Measurements from ENCODE around the gene CCDC185. TPM values are rescaled to one million over a fixed set of nuclear protein-coding genes. Genes with fewer than 3 reads are reported as not detected.

The CCDC185 gene
- total and polyA plus RNA-seq, 2 donors (not counting 1 experiment from before 2014, with no cell fraction given), result not detected

GRCh38 chr1:223348439-223348838 is 44.8 kb upstream of the CCDC185 start:
- no peaks in the 10 kb centered on the region for H3K36me3 ChIP-seq (ENCODE audit: control insufficient read depth, insufficient read depth, low read length)
- DNase-seq (ENCODE audit: low read depth in 2 of 2), result no peak
- H2AFZ ChIP-seq (ENCODE audit: low read length), result no peak overlapping the region
- no peak overlapping the region for H3K9ac ChIP-seq (ENCODE audit: insufficient read depth, low read length)
- TF ChIP-seq EZH2 (IDR thresholded peaks at IDR 0.05; ENCODE audit: low read length, missing control alignments), result no peak
- TF ChIP-seq, protein P1, sequence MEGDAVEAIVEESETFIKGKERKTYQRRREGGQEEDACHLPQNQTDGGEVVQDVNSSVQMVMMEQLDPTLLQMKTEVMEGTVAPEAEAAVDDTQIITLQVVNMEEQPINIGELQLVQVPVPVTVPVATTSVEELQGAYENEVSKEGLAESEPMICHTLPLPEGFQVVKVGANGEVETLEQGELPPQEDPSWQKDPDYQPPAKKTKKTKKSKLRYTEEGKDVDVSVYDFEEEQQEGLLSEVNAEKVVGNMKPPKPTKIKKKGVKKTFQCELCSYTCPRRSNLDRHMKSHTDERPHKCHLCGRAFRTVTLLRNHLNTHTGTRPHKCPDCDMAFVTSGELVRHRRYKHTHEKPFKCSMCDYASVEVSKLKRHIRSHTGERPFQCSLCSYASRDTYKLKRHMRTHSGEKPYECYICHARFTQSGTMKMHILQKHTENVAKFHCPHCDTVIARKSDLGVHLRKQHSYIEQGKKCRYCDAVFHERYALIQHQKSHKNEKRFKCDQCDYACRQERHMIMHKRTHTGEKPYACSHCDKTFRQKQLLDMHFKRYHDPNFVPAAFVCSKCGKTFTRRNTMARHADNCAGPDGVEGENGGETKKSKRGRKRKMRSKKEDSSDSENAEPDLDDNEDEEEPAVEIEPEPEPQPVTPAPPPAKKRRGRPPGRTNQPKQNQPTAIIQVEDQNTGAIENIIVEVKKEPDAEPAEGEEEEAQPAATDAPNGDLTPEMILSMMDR (conservative IDR thresholded peaks at IDR 0.05 in 1 of 2, IDR thresholded peaks at IDR 0.05 in 1 of 2; ENCODE audit: low read depth in 1 of 2, low read length in 2 of 2), result no peak
- no peaks in the 10 kb centered on the region for H3K9me3 ChIP-seq (ENCODE audit: control insufficient read depth, insufficient read depth, low read depth, low read length)
- H3K4me2 ChIP-seq (ENCODE audit: extremely low read depth, insufficient read depth, low read length), result no peak overlapping the region
- no peaks in the 10 kb centered on the region for H4K20me1 ChIP-seq (ENCODE audit: control insufficient read depth, extremely low read depth, insufficient read depth, low read length)
- H3K27ac ChIP-seq (ENCODE audit: insufficient read depth, low read length), result no peak overlapping the region
- H3K27me3 ChIP-seq (ENCODE audit: control insufficient read depth, insufficient read depth, low read length), result peaks cover 8% of the 10 kb centered on the region
- no peaks in the 10 kb centered on the region for H3K79me2 ChIP-seq (ENCODE audit: control insufficient read depth, insufficient read depth, low read length)
- H3K4me3 ChIP-seq (replicated peaks in 1 of 4; ENCODE audit: control extremely low read depth in 1 of 4, insufficient read depth in 1 of 4, low read depth in 3 of 4, low read length in 4 of 4), result no peak overlapping the region
- H3K4me1 ChIP-seq (ENCODE audit: control insufficient read depth, extremely low read depth, insufficient read depth, low read length), result no peaks in the 10 kb centered on the region

GRCh38 chr1:223349241-223349640 is 44.0 kb upstream of the CCDC185 start:
- Histone ChIP-seq H3K4me2 (ENCODE audit: extremely low read depth, insufficient read depth, low read length) (no peak overlapping the region), H3K4me3 (replicated peaks in 1 of 4; ENCODE audit: control extremely low read depth in 1 of 4, insufficient read depth in 1 of 4, low read depth in 3 of 4, low read length in 4 of 4) (no peak overlapping the region), H3K27ac (ENCODE audit: insufficient read depth, low read length) (no peak overlapping the region), H3K27me3 (ENCODE audit: control insufficient read depth, insufficient read depth, low read length) (peaks cover 8% of the 10 kb centered on the region), H3K9ac (ENCODE audit: insufficient read depth, low read length) (no peak overlapping the region), H2AFZ (ENCODE audit: low read length) (no peak overlapping the region), H4K20me1 (ENCODE audit: control insufficient read depth, extremely low read depth, insufficient read depth, low read length) (no peaks in the 10 kb centered on the region), H3K9me3 (ENCODE audit: control insufficient read depth, insufficient read depth, low read depth, low read length) (no peaks in the 10 kb centered on the region), H3K36me3 (ENCODE audit: control insufficient read depth, insufficient read depth, low read length) (no peaks in the 10 kb centered on the region), H3K79me2 (ENCODE audit: control insufficient read depth, insufficient read depth, low read length) (no peaks in the 10 kb centered on the region), H3K4me1 (ENCODE audit: control insufficient read depth, extremely low read depth, insufficient read depth, low read length) (no peaks in the 10 kb centered on the region)
- TF ChIP-seq, protein P1 (conservative IDR thresholded peaks at IDR 0.05 in 1 of 2, IDR thresholded peaks at IDR 0.05 in 1 of 2; ENCODE audit: low read depth in 1 of 2, low read length in 2 of 2), result no peak
- TF ChIP-seq EZH2 (IDR thresholded peaks at IDR 0.05; ENCODE audit: low read length, missing control alignments), result no peak
- no peak for DNase-seq (ENCODE audit: low read depth in 2 of 2)

- Histone ChIP-seq H3K9ac (ENCODE audit: insufficient read depth, low read length) (no peak overlapping the region), H4K20me1 (ENCODE audit: control insufficient read depth, extremely low read depth, insufficient read depth, low read length) (no peaks in the 10 kb centered on the region), H3K79me2 (ENCODE audit: control insufficient read depth, insufficient read depth, low read length) (no peaks in the 10 kb centered on the region), H3K4me1 (ENCODE audit: control insufficient read depth, extremely low read depth, insufficient read depth, low read length) (no peaks in the 10 kb centered on the region), H3K27ac (ENCODE audit: insufficient read depth, low read length) (no peak overlapping the region), H3K4me2 (ENCODE audit: extremely low read depth, insufficient read depth, low read length) (no peak overlapping the region), H3K9me3 (ENCODE audit: control insufficient read depth, insufficient read depth, low read depth, low read length) (no peaks in the 10 kb centered on the region), H3K4me3 (replicated peaks in 1 of 4; ENCODE audit: control extremely low read depth in 1 of 4, insufficient read depth in 1 of 4, low read depth in 3 of 4, low read length in 4 of 4) (no peak overlapping the region), H3K36me3 (ENCODE audit: control insufficient read depth, insufficient read depth, low read length) (no peaks in the 10 kb centered on the region), H3K27me3 (ENCODE audit: control insufficient read depth, insufficient read depth, low read length) (peaks cover 8% of the 10 kb centered on the region), H2AFZ (ENCODE audit: low read length) (no peak overlapping the region)
- TF ChIP-seq, protein P1 (conservative IDR thresholded peaks at IDR 0.05 in 1 of 2, IDR thresholded peaks at IDR 0.05 in 1 of 2; ENCODE audit: low read depth in 1 of 2, low read length in 2 of 2), result no peak
- no peak for TF ChIP-seq EZH2 (IDR thresholded peaks at IDR 0.05; ENCODE audit: low read length, missing control alignments)
- peak in 1 of 2 donors; percentile 46 for DNase-seq (ENCODE audit: low read depth in 2 of 2)
Measured at GRCh38 chr1:223350361-223350908, 42.8 kb upstream of the CCDC185 start.
